CD4-positive, alpha-beta memory T cell (primary cell): ENCODE data around the gene METTL24. TPM values are rescaled to one million over a fixed set of nuclear protein-coding genes. Genes with fewer than 3 reads are reported as not detected.

ENCODE experiments used
- CTCF ChIA-PET: fragments of 350-600 bp; sonication (Branson Sonifier 250); formaldehyde crosslinking; loops from one replicate; lab custom pipeline; 2021; ENCODE audit warnings: inconsistent platforms; ENCODE audit not compliant: partially characterized antibody; lab: Charles Lee
- POLR2A ChIA-PET: fragments of 350-600 bp; sonication (Branson Sonifier 250); formaldehyde crosslinking; loops from one replicate; lab custom pipeline; 2021; ENCODE audit not compliant: partially characterized antibody; lab: Charles Lee
- DNase-seq, 5 donors: peaks; one replicate each; pipeline versions ENCODE4 v3.0.0 to v3.0.0-alpha.2; 2020 to 2022; ENCODE audit warnings: mixed read lengths in 1 of 5
- H3K27ac ChIP-seq: one replicate; pipeline ENCODE4 v1.7.0; 2013; ENCODE audit warnings: low read depth, low read length
- H3K27me3 ChIP-seq: 2 replicates; pipeline ENCODE4 v1.7.0; 2013; ENCODE audit warnings: mild to moderate bottlenecking, low read length, moderate library complexity; ENCODE audit not compliant: insufficient read depth
- H3K36me3 ChIP-seq: 2 replicates; pipeline ENCODE4 v1.7.0; 2013; ENCODE audit warnings: mild to moderate bottlenecking, low read length, moderate library complexity; ENCODE audit not compliant: insufficient read depth
- H3K4me1 ChIP-seq: 2 replicates; pipeline ENCODE4 v1.7.0; 2013; ENCODE audit warnings: mild to moderate bottlenecking, low read length, moderate library complexity; ENCODE audit not compliant: insufficient read depth
- H3K4me3 ChIP-seq, 2 donors: one replicate each; pipeline ENCODE4 v1.7.0; 2013; ENCODE audit warnings: low read length in 2 of 2, mild to moderate bottlenecking in 1 of 2
- H3K9me3 ChIP-seq, 2 donors: one replicate each; pipeline ENCODE4 v1.7.0; 2013; ENCODE audit warnings: low read length in 2 of 2, control low read depth in 1 of 2; ENCODE audit not compliant: control insufficient read depth in 1 of 2
- H3K27ac Mint-ChIP-seq, 7 donors: one replicate each; pipeline ENCODE4 v1.8.0; 2020 to 2021; ENCODE audit warnings: mixed read lengths in 7 of 7, mild to moderate bottlenecking in 6 of 7, inconsistent platforms in 3 of 7, moderate library complexity in 3 of 7
- H3K27me3 Mint-ChIP-seq, 2 donors: one replicate each; pipeline ENCODE4 v1.8.0; 2020 to 2021; ENCODE audit warnings: mixed read lengths in 2 of 2
- H3K36me3 Mint-ChIP-seq, 2 donors: one replicate each; pipeline ENCODE4 v1.8.0; 2020 to 2021; ENCODE audit warnings: mixed read lengths in 2 of 2, inconsistent platforms in 1 of 2, mild to moderate bottlenecking in 1 of 2
- H3K4me1 Mint-ChIP-seq, 4 donors: one replicate each; pipeline ENCODE4 v1.8.0; 2020 to 2021; ENCODE audit warnings: mixed read lengths in 4 of 4, mild to moderate bottlenecking in 1 of 4
- H3K4me3 Mint-ChIP-seq, 8 donors: one replicate each; pipeline ENCODE4 v1.8.0; 2020 to 2021; ENCODE audit warnings: mixed read lengths in 8 of 8, mild to moderate bottlenecking in 7 of 8, moderate library complexity in 6 of 8, inconsistent platforms in 3 of 8
- H3K9me3 Mint-ChIP-seq, 8 donors: one replicate each; pipeline ENCODE4 v1.8.0; 2020 to 2021; ENCODE audit warnings: mixed read lengths in 8 of 8, mild to moderate bottlenecking in 5 of 8, inconsistent platforms in 3 of 8, moderate library complexity in 1 of 8
- intact Hi-C: fragments of 100-400 bp; cut with micrococcal nuclease; formaldehyde crosslinking; loops from one replicate; pipeline ENCODE4 v1.15.1; 2023
- polyA plus RNA-seq, 2 donors: library from polyadenylated mRNA; unstranded; fragments of 300-500 nt; fragmentation: Illumina TruSeq; gene quantifications; one replicate each; pipeline ENCODE4 v1.2.3, GENCODE V29; 2021
- total RNA-seq, 2 experiments: library from RNA; stranded (reverse); gene quantifications; one replicate each; pipeline ENCODE4 v1.2.3, GENCODE V29; 2021

Gene METTL24
- total and polyA plus RNA-seq, 4 experiments from 2014 or later: 0.29 to 0.69 (median 0.39) TPM; not detected in 1

DNA sequence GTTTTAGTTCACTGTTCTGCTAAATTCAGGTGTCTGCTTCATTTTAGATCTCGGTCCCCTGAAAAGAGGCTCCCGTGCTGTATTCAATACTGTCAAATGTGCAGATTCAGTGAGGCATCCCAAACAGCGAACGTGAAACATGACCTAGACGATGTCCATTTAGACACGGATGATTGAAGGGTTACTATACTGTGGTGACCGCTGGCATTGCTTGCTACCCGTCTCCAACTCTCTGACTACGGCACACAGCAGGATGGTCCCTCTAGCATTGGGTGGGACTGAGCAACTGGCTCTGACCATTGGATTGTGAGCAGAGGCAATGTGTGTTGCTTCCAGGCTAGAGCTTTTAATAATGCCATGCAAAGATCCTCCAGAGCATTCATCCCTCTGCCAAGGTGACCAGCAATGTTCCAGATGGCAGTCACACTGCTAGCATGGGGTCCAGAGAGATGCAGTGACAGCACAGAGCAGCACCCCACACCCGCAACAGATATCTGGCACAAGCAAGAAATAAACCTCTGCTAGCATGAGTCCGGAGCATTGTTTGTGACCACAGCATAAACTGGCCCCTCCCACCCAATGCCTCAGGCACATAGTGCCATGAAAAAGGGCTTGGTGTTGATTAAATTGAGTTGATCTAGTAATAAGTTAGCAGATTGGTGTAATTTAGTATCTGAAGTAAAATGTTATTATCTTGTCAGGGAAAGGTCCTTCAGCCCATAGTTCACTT is 9.0 kb downstream of the METTL24 start:
- H3K27ac ChIP-seq: no peak overlapping the region
- no peaks in the 10 kb centered on the region for H3K36me3 Mint-ChIP-seq
- intact Hi-C loops: no loop called here
- no peak for DNase-seq
- H3K4me1 ChIP-seq: no peaks in the 10 kb centered on the region
- no peaks in the 10 kb centered on the region for H3K27me3 ChIP-seq
- peaks cover 5 to 8% of the 10 kb centered on the region in 2 donors for H3K27me3 Mint-ChIP-seq
- ChIA-PET POLR2A (no interaction called here), CTCF (no interaction called here)
- H3K4me3 Mint-ChIP-seq: no peak overlapping the region
- no peak overlapping the region for H3K4me3 ChIP-seq
- no peaks in the 10 kb centered on the region for H3K36me3 ChIP-seq
- no peaks in the 10 kb centered on the region for H3K9me3 Mint-ChIP-seq
- H3K9me3 ChIP-seq: no peaks in the 10 kb centered on the region
- no peak overlapping the region for H3K27ac Mint-ChIP-seq
- no peaks in the 10 kb centered on the region for H3K4me1 Mint-ChIP-seq

DNA sequence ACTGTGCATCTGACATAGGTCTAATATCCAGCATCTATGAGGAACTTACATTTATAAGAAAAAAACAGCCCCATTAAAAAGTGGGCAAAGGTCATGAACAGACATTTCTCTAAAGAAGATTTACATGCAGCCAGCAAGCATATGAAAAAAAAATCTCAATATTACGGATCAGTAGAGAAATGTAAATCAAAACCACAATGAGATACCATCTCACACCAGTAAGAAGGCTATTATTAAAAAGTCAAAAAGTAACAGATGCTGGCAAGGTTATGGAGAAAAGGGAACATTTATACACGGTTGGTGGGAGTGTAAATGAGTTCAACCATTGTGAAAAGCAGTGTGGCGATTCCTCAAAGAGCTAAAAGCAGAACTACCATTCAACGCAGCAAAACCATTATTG is 13.1 kb downstream of the METTL24 start:
- H3K4me3 Mint-ChIP-seq: no peak overlapping the region
- POLR2A ChIA-PET: no interaction called here
- H3K4me1 Mint-ChIP-seq: no peaks in the 10 kb centered on the region
- no peaks in the 10 kb centered on the region for H3K9me3 ChIP-seq
- no peaks in the 10 kb centered on the region for H3K27me3 ChIP-seq
- H3K36me3 ChIP-seq: no peaks in the 10 kb centered on the region
- H3K27ac Mint-ChIP-seq: no peak overlapping the region
- peaks cover 1 to 4% of the 10 kb centered on the region in 2 donors for H3K27me3 Mint-ChIP-seq
- H3K9me3 Mint-ChIP-seq: no peaks in the 10 kb centered on the region
- CTCF ChIA-PET: no interaction called here
- H3K4me3 ChIP-seq: no peak overlapping the region
- H3K27ac ChIP-seq: no peak overlapping the region
- intact Hi-C loops: no loop called here
- no peaks in the 10 kb centered on the region for H3K36me3 Mint-ChIP-seq
- DNase-seq: no peak
- H3K4me1 ChIP-seq: no peaks in the 10 kb centered on the region

DNA sequence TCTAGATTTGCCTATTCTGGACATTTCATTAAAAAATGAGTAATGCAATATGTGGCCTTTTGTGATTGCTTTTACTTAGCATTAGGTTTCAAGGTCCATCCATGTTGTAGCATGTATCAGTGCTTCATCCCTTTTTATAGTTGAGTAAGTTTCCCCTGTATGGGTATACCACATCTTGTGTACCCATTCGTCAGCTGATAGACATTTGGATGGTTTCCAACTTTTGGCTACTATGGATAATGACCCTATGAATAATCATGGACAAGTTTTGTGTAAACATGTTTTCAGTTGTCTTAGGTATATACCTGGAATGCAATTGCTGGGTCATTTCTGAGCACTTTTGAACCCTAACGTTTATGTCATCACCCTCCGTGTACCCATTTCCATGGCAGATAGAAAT is 15.4 kb downstream of the METTL24 start:
- H3K36me3 Mint-ChIP-seq: no peaks in the 10 kb centered on the region
- no peak for DNase-seq
- H3K27me3 Mint-ChIP-seq: peaks cover 0 to 1% of the 10 kb centered on the region in 2 donors
- Histone ChIP-seq H3K9me3 (no peaks in the 10 kb centered on the region), H3K27me3 (no peaks in the 10 kb centered on the region), H3K4me1 (no peaks in the 10 kb centered on the region), H3K36me3 (no peaks in the 10 kb centered on the region), H3K4me3 (no peak overlapping the region), H3K27ac (no peak overlapping the region)
- H3K4me3 Mint-ChIP-seq: no peak overlapping the region
- H3K4me1 Mint-ChIP-seq: no peaks in the 10 kb centered on the region
- no peak overlapping the region for H3K27ac Mint-ChIP-seq
- intact Hi-C loops: no loop called here
- ChIA-PET CTCF (no interaction called here), POLR2A (no interaction called here)
- no peaks in the 10 kb centered on the region for H3K9me3 Mint-ChIP-seq

DNA sequence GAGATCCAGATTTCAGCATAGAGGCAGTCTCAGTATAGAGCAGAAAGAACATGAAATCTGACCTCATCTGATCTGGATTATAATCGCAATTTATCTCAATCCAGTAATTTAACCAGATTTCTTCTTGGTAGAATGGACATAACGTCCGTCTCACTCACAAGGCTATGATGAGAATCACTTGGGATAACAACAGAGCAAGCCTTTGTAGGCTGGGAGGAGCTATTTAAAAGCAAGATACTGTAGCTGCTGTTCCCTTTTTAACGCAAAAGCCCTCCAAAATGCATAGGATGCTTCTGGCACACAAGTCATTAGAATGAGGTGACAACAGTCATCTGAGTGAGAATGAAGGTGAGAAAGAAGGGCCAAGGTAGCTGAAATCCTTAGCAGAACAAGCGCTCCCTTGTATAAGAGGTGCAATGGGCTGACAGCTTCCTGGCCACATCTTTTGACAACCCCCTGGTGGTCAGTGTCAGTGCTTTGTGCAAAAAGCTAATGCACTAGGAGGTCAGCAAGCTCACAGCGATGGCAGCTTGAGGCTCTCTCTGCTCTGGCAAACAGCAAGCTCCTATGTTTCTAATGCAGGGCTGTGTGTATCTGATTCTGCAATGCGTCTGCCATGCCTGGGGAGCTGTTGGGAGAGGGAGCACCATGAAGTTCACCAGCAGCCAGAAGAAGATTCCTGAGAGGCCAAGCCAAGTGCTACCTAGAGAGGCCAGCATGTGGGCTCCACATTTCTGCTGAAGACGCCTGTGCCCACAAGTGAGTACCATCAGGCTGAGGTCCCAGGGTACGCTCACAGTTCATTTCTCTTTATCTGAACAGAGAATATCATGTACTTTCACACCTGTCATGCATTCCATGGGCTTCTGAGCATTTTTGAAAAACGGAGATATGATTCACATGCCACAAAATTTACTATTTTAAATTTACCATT is 16.2 kb downstream of the METTL24 start:
- POLR2A ChIA-PET: no interaction called here
- Histone ChIP-seq H3K4me1 (no peaks in the 10 kb centered on the region), H3K27ac (no peak overlapping the region), H3K27me3 (no peaks in the 10 kb centered on the region), H3K4me3 (no peak overlapping the region), H3K36me3 (no peaks in the 10 kb centered on the region), H3K9me3 (no peaks in the 10 kb centered on the region)
- intact Hi-C loops: no loop called here
- H3K27me3 Mint-ChIP-seq: peaks cover 1 to 2% of the 10 kb centered on the region in 2 donors
- H3K36me3 Mint-ChIP-seq: no peaks in the 10 kb centered on the region
- CTCF ChIA-PET: interaction anchor here (0.6 kb wide), 1 partner anchor 303 kb away, joined by 3 read pairs; no protein-coding TSS in a partner anchor
- no peaks in the 10 kb centered on the region for H3K9me3 Mint-ChIP-seq
- H3K4me1 Mint-ChIP-seq: no peaks in the 10 kb centered on the region
- DNase-seq: no peak
- no peak overlapping the region for H3K27ac Mint-ChIP-seq
- no peak overlapping the region for H3K4me3 Mint-ChIP-seq

DNA sequence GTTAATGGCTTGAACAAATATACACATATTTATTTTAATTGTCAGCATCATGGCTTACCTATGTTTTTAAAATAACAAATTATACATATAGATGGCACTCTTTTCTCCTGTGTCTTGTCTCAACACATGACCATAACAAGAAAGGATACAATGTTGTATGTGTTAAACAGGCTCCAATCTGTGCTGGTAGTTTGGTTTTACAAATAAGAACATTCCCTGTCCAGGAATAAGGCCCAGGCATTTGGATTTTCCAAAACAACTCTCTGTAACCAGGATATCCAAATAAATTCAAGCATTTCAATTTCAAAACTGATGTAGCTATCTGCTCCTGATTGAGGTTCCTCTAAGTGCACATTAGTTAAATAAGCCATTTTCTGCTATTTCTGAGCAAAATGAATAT is 17.1 kb downstream of the METTL24 start:
- no peaks in the 10 kb centered on the region for H3K36me3 Mint-ChIP-seq
- H3K4me1 ChIP-seq: no peaks in the 10 kb centered on the region
- no peak overlapping the region for H3K27ac ChIP-seq
- H3K27ac Mint-ChIP-seq: no peak overlapping the region
- no peaks in the 10 kb centered on the region for H3K36me3 ChIP-seq
- ChIA-PET CTCF (no interaction called here), POLR2A (no interaction called here)
- H3K9me3 Mint-ChIP-seq: no peaks in the 10 kb centered on the region
- no peak overlapping the region for H3K4me3 Mint-ChIP-seq
- intact Hi-C loops: no loop called here
- DNase-seq: no peak
- H3K4me1 Mint-ChIP-seq: no peaks in the 10 kb centered on the region
- peaks cover 1 to 4% of the 10 kb centered on the region in 2 donors for H3K27me3 Mint-ChIP-seq
- no peaks in the 10 kb centered on the region for H3K9me3 ChIP-seq
- H3K27me3 ChIP-seq: no peaks in the 10 kb centered on the region
- no peak overlapping the region for H3K4me3 ChIP-seq

DNA sequence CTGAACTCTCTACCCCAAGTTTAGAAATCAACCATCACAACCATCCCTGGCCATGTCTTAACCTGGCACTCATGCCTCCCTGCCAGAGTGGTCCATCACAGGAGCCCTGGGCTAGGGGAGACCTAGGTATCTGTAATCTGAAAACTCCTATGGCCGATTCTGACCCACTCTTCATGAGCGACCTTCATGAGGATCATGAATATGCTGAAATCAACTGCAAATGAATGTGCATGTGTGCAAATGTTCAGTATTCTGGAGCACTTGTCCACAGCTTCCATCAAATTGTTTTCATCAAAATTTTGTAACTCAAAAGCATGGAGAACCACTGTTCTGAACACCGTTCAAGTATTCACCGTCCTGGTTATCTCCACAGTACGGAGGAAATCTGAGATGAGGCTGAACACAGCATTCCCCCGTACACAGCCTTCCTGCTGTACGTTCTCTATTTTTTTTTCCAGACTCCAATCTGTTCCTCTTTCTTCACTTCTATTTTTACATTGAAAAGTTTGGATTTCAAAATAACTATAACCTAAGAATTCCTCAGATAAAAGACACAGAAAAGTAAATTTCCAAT is 17.7 kb downstream of the METTL24 start:
- Histone ChIP-seq H3K27me3 (no peaks in the 10 kb centered on the region), H3K36me3 (no peaks in the 10 kb centered on the region), H3K4me1 (no peaks in the 10 kb centered on the region), H3K4me3 (no peak overlapping the region), H3K27ac (no peak overlapping the region), H3K9me3 (no peaks in the 10 kb centered on the region)
- peaks cover 1 to 4% of the 10 kb centered on the region in 2 donors for H3K27me3 Mint-ChIP-seq
- no peak overlapping the region for H3K27ac Mint-ChIP-seq
- H3K4me1 Mint-ChIP-seq: no peaks in the 10 kb centered on the region
- intact Hi-C loops: no loop called here
- H3K9me3 Mint-ChIP-seq: no peaks in the 10 kb centered on the region
- POLR2A ChIA-PET: no interaction called here
- H3K4me3 Mint-ChIP-seq: no peak overlapping the region
- DNase-seq: no peak
- CTCF ChIA-PET: no interaction called here
- no peaks in the 10 kb centered on the region for H3K36me3 Mint-ChIP-seq

DNA sequence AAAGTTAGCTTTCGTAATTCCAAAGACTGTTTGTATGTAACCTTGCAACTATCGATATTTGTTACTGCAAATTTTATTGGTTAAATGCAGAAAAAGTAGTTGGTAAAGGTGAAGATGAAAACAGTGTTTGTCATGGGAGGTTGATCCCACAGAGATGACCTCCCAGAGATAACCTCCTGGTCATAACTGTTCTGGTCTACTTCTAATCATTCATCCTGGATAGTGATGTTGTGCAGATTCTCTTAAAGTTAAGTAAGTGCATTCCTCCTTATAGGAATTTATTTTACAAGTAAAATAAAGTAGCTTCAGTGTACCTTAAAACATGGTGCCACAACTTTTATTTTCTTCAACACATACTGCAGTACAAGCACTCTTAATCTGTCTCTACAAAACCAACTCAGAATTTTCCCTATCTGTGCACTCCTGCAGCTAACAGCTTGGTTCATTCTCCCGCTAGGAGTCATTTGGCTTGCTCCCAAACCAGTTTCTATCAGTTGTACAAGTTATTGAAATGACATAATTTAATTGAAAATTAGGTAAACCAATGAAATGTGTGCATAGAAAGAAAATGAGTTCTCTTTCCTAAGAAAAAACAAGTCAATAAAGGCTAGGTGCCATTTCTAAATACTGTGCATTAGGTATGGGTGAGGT is 19.2 kb downstream of the METTL24 start:
- CTCF ChIA-PET: interaction anchor here (0.9 to 1.0 kb wide), 2 partner anchors 11 to 52 kb away, joined by 3 read pairs; no protein-coding TSS in a partner anchor

More for the DNA sequence above, 19.2 kb downstream of the METTL24 start:
- Mint-ChIP-seq H3K4me1 (no peaks in the 10 kb centered on the region), H3K27ac (no peak overlapping the region), H3K27me3 (peaks cover 1 to 4% of the 10 kb centered on the region in 2 donors), H3K36me3 (no peaks in the 10 kb centered on the region), H3K9me3 (no peaks in the 10 kb centered on the region), H3K4me3 (no peak overlapping the region)
- no peaks in the 10 kb centered on the region for H3K27me3 ChIP-seq
- no peak overlapping the region for H3K4me3 ChIP-seq
- H3K9me3 ChIP-seq: no peaks in the 10 kb centered on the region
- no peaks in the 10 kb centered on the region for H3K36me3 ChIP-seq
- no peak for DNase-seq
- H3K4me1 ChIP-seq: no peaks in the 10 kb centered on the region
- intact Hi-C loops: no loop called here
- no peak overlapping the region for H3K27ac ChIP-seq
- POLR2A ChIA-PET: no interaction called here
